NK-92 (cell line): ENCODE measurements around the gene CFAP97D2.
"Not testable (repeated sequence)": the region's sequence is repeated elsewhere in the genome, so short reads cannot be mapped to it uniquely, and the experiment has no call there.

Experiments
- DNase-seq: peaks from one replicate; lab custom pipeline; 2025; ENCODE audit not compliant: unreplicated experiment; lab: John Stamatoyannopoulos, UW

Gene CFAP97D2

GRCh38 chr13:114234266-114234644 is 55.2 kb downstream of the CFAP97D2 start:
- no peak for DNase-seq

GRCh38 chr13:114234645-114235421 is 55.8 kb downstream of the CFAP97D2 start, which contains the start of gene CDC16:
Gene CDC16, plus strand, starts transcription at chr13:114234897. Its CDS starts 188 bp downstream, at chr13:114235085.
- no peak for DNase-seq

GRCh38 chr13:114235697-114236096 is 56.6 kb downstream of the CFAP97D2 start:
- DNase-seq, result no peak

GRCh38 chr13:114236227-114236626 is 57.2 kb downstream of the CFAP97D2 start:
- no peak for DNase-seq

GRCh38 chr13:114237415-114238112 is 58.5 kb downstream of the CFAP97D2 start:
- no peak for DNase-seq

GRCh38 chr13:114241918-114242317 is 62.9 kb downstream of the CFAP97D2 start:
- no peak for DNase-seq

GRCh38 chr13:114243971-114244370 is 64.9 kb downstream of the CFAP97D2 start:
- DNase-seq, result no peak

GRCh38 chr13:114244637-114245036 is 65.6 kb downstream of the CFAP97D2 start:
- no peak for DNase-seq

- no peak for DNase-seq
Observed at GRCh38 chr13:114248011-114248410, 69.0 kb downstream of the CFAP97D2 start.

GRCh38 chr13:114249077-114249476 is 70.0 kb downstream of the CFAP97D2 start:
- no peak for DNase-seq

GRCh38 chr13:114251639-114252440 is 72.8 kb downstream of the CFAP97D2 start:
- not testable (repeated sequence) for DNase-seq

- no peak for DNase-seq
Observed at GRCh38 chr13:114256547-114256946, 77.5 kb downstream of the CFAP97D2 start.

GRCh38 chr13:114257014-114257413 is 78.0 kb downstream of the CFAP97D2 start:
- no peak for DNase-seq

GRCh38 chr13:114258589-114258988 is 79.5 kb downstream of the CFAP97D2 start:
- no peak for DNase-seq

- DNase-seq, result no peak
Observed at GRCh38 chr13:114259374-114259773, 80.3 kb downstream of the CFAP97D2 start.

GRCh38 chr13:114259974-114260373 is 80.9 kb downstream of the CFAP97D2 start:
- DNase-seq, result no peak

- DNase-seq, result no peak
Observed at GRCh38 chr13:114260814-114261213, 81.8 kb downstream of the CFAP97D2 start.

GRCh38 chr13:114261328-114261965 is 82.4 kb downstream of the CFAP97D2 start:
- DNase-seq, result no peak

- DNase-seq, result no peak
Observed at GRCh38 chr13:114263578-114263977, 84.5 kb downstream of the CFAP97D2 start.

- DNase-seq, result not testable (repeated sequence)
Observed at GRCh38 chr13:114264313-114264712, 85.3 kb downstream of the CFAP97D2 start.
